ENCODE measurements around the gene ADGRB3.
A peak's percentile ranks its signal among the peaks of the same experiment; 100 is the strongest.

Gene ADGRB3

DNA sequence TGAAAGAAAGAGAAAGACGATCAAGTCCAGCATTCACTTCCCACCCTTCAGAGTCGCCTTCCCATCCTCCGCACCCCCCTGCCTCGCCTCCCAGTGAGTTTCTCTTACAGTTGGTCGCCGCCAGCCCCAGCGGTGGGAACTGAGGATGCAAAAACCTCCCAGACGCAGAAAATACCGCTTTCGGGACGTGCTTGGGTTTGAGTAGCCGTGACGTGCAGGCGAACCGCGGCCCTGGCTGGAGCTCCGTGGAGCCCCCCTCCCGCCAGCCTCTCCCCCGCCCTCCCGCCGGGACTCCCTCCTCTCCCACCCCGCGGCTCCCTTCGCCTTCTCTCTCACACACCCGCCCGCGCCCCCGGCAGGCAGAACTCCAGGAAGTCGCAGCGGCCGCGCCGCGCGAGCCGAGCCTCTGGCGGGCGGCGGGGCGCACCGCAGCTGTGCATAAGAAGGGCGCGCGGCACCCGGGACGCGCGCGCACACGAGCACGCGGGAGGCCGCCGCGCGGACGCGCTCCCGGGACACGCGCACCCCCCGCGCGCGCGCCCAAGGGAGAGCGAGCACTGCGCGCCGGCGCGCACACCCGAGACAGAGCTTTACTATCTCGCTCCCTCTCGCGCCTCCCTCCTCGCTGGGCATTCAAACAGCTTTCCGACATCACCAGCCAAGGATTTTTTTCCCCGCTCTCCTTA, at the start of gene ADGRB3:
ADGRB3 (plus strand) TSS at position 557 of the 686 bp plus-strand sequence. CDS start 3,394 bp downstream, outside the sequence.
- peak in 1 of 2 donors; percentile 11 for DNase-seq (ENCODE audit: low read depth in 2 of 2)

DNA sequence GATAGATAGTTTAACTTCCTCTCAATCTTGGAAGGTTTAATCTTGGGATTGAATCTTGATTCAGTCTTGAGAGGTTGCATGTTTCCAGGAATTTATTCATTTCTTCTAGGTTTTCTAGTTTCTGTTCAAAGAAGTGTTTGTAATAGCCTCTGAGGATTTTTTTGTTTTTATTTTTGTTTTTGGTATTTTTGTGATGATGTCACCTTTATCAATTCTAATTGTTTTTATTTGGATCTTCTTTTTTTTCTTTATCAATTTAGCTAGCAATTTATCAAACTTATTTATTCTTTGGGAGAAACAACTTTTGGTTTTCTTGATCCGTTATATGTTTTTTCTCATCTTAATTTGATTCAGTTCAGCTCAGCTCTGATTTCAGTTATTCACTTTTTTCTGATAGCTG, 41.5 kb upstream of the ADGRB3 start:
- no peak for DNase-seq (ENCODE audit: low read depth in 2 of 2)

DNA sequence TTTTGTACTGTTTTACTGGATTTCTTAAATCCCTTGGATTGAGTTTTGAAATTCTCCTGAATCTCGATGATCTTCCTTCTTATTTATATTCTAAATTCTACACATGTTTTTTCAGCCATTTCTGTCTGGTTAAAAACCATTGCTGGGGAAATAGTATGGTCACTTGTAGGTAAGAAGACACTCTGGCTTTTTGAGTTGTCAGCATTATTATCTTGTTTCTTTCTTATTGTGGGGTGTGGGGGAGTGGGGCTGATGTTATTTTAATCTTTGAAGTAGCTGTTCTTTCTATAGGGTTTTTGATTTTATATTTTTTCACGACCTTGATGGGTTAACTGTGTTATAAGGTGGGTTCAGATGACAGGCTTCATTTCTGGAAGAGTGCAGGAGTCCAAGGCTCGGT, 37.4 kb upstream of the ADGRB3 start:
- no peak for DNase-seq (ENCODE audit: low read depth in 2 of 2)

DNA sequence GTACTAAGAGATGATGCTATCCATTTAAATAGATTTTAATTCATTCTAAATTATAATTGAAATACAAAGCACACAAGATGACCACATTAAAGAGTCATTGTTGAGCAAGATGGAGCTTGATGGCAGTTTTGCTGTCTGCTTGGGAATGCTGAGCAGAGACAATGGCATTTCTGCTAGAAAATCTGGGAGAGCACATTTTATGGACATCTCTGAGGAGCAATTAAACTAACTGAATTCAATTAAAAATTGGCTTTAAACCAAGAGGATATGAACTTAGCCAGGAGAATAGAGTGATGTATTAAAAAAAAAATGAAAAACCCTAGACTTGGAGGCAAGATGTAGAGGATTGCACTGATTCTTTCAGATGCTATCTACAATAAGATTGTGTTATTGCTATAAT, 19.1 kb upstream of the ADGRB3 start:
- no peak for DNase-seq (ENCODE audit: low read depth in 2 of 2)

DNA sequence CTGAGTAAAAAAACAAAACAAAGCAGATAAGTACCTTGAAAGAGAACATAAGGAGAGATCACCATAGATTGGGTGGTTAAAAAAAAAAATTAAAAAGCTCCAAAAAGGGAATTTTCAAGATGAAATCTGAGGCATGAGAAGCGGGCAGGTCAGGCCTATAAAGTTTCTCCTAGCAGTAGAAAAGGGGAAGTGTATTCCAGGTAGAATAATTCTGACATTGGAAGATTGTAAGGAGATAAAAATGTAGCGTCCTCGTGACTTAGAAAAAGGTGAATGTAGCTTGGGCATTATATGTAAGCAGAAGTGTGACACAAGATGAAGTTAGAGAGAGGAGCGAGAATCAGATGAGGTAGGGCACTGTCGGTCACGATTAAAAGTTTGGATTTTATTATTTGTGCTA, 9.1 kb upstream of the ADGRB3 start:
- DNase-seq (ENCODE audit: low read depth in 2 of 2): no peak

DNA sequence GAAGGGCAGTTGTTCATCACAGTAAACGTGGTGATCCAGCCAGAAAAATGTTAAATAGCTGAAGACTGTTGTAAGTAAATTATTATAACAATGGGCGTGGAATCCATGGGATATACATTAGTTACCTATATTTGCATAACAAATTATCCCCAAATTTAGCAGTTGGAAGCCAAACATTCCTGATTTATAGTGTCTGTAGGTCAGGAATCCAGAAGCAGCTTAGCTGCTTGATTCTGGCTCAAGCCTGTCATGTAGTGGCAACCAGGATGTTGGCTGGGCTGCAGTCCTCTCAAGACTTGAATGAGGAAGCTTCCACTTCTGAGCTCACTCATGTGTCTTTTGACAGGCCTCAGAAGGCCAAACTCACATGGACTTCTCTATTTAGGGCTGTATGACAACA, 6.9 kb upstream of the ADGRB3 start:
- no peak for DNase-seq (ENCODE audit: low read depth in 2 of 2)

DNA sequence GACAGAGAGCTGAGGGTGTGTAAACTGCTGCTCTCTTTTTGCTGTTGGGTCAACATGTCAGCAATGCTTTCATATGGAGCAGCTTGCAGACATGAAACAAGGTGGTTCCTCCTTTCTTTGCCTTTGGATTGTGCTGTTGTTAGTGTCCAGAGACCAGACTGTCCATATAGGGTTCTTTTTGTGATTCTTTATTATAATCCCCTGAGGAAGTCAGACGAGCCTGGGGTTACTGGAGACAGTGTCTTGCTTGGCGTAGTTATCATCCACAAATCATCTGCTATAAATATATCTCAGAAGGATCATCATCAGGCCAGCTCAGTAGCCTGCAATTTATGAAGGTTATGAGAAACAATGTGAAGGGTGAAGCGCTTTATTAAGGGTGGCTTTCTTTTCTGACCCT, 2.3 kb upstream of the ADGRB3 start:
- DNase-seq (ENCODE audit: low read depth in 2 of 2): no peak

DNA sequence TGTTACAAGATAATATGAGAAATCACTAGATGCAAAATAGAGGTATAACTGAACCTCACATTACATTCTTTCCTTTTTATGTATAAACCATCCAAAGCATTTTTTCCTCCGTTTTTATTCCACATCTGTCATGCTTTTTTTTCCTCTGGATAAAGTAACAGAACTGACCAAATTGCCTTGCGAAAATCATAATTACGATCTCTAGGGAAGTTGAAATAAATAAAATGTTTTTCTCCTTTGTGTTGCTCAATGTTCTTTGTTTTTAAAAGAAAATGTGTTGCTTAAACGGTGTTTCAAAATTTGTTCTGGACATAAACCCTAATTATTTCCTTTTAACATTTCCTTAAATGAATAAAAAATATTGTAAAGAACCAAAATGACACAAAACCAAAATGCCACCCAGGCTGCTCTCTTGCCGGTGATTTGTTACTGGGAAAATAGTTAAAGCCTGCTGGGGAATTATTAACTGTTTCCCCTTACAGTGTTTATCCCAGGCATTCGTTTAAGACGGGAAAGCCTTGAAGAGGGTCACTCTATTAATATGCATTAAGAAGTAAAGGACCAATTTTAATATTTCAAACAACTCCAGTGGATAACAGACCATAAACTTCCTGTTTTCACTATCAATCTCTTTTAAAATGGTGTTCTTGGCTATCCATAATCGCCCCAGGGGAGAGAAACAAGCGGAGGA, 1.7 kb upstream of the ADGRB3 start:
- no peak for DNase-seq (ENCODE audit: low read depth in 2 of 2)

DNA sequence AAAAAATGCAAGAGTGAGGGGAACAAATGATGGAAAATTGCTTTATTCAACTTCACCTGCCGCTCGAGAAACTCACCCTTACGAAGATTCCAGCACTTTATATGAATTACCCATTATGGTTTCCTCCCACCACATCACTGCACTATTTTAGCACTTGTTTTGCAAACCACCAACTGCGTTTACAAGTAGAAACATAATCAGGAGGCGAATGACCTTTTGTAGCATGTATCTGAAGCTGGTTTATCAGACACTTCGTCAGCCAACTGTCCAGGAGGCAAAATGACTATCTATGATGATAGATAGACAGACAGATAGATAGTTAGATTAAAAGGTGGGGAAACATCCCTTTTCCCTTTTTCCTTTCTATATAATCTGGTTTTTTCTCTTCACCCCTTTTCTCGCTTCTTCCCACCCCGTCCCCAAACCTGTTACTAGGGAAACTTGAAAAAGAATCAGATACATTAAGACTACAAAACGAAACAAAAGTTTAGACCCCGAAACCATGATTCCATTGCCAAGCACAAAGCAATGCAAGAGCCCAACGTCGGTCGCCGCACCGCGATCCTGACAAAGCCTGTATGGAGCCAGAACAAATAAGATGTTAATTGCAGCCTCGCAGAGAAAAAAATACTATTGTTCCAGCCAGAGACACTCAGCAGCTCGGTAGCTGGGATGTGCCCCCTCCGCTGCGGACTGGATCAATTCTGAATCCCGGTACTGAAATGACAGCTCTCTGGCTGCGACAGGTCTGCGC, 933 bp upstream of the ADGRB3 start:
- no peak for DNase-seq (ENCODE audit: low read depth in 2 of 2)

DNA sequence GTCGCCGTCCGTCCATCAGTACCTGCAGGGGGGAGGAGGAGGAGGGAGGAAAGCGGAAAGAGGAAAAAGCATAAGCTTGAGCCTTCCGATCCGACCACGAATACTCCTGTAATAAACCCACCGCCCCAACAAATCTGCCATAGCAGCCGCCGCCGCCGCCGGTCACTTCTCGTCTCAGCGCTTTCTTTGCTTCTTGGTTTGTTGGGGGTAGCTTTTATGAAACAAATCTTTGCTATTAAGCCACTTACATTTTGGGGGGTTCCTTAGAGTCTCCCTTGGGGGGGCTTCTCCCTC, 277 bp downstream of the ADGRB3 start:
- DNase-seq (ENCODE audit: low read depth in 2 of 2): no peak

DNA sequence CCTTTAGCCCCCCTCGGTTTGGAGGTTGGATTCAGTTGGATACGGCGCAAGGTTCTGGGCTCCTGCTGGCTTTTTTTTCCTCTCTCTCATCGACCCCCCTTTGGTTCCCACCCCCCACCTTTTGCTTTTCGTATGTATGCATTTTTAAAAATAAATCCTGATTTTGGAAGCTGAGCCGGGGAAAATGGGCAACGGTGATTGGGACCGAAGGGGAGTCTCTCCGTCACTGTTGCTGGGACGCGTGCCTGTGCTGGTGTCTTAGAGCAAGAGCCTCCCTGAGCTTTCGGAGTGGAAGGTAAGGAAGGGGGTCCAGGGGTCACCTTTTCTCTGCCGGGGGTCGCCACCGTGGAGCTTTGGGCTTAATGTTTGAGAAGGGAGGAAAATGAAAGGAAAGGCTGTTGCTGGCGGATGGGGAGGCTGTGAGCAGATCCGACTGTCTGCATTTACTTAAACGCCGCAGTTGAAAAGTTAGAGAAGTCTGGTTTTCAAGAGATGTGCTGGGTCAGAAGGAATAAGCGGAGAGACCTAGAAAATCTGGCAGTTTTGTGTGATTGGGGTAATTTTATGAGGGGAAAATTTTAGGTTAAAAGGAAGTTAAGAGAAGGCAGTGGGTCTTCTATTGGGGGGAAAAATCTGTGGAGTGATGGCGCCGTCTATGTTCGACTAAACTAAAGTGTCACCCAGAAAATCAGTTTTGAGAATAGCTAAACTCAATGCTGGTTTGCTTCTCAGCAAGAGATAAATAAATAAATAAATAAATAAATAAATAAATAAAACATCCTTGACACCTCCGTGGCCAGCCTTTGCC, 828 bp downstream of the ADGRB3 start:
- no peak for DNase-seq (ENCODE audit: low read depth in 2 of 2)

DNA sequence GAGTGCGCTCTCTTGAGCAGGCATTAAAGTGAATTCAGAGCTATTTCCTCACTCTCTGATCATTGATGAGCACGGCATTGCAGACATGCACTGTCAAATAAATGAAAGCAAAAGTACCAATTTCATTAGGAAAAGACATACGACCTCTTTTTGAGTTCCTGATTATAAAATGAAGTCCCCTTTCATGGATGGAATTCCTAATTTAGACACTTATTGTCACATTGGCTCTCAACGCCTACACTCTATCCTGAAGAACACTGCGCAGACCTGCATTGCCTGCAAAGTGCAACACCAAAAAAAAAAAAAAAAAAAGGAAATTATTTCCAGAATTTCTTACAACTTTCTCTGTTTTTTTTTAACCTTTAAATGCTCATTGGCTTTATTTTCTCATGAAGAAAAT, 1.6 kb downstream of the ADGRB3 start:
- no peak for DNase-seq (ENCODE audit: low read depth in 2 of 2)

DNA sequence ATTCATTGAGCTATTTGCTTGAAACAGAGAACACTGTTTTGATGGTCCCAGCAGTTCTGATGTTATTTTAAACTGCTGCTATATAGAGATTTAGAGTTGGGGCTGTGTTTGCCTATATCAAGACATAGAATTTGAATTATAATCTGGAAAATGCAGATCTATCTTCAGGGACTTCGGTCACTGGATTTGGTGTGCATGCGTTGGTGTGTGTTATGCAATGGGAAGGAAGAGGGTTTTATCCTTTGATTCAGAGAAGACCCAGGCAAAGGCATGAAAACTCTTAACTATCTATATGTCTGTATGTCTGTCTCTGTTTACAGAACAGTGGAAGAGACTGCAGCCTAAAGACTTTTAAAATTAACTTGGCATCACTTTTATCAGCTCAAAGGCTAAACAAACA, 2.0 kb downstream of the ADGRB3 start:
- DNase-seq (ENCODE audit: low read depth in 2 of 2): no peak

DNA sequence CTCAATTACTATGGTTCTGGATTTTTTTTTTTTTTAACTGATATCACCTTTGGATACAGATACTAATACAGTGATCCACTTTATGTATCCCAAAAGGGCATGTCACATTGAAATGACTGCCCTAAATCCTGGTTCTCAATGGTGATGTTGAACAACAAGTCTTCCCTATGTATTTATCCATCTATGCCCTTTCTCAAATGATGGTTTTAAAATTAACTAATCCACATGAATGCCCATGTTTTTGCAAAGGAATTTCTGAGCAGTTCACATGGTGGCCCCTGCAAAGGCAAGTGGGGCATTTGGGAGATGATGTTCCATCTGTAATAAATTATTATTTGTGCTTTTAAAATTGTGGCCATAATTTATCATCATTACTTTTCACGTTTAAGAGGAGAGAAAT, 2.7 kb downstream of the ADGRB3 start:
- no peak for DNase-seq (ENCODE audit: low read depth in 2 of 2)

DNA sequence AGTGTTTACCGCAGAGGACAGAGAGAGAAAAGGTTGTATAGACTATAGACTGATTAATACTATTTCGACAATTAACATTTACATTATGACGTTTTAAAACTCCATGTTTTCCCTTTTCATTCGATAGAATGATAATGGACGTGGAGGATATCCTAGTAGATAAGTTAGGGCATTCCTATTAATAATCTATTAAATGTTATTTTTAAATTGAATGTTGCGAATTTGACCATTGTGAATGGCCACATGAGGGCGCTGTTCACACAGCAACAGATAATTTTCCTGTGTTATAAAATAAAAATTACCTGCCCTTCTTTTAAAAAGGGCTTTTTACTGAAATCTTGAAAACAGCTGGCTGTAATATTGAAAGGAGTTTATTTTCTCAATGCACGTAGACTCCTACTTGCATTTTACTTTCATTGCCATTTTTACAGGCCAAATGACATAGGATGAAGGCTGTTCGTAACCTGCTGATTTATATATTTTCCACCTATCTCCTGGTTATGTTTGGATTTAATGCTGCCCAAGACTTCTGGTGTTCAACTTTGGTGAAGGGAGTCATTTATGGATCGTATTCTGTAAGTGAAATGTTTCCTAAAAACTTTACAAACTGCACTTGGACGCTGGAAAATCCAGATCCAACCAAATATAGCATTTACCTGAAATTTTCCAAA, 3.3 kb downstream of the ADGRB3 start:
- DNase-seq (ENCODE audit: low read depth in 2 of 2): peak in 1 of 2 donors; percentile 1

DNA sequence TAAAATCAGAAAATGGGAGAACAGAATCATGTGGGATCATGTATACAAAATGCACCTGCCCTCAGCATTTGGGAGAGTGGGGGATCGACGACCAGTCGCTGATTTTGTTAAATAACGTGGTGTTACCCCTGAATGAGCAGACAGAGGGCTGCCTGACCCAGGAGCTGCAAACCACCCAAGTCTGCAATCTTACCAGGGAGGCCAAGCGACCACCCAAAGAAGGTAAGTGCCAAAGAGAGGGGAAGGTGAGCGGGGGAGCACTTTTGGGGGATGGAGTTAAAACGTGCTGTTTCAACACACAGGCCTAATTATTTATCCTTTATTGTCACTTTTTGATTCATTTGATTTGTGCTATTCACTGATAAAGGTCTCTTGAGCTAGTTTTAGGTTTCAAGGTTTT, 4.1 kb downstream of the ADGRB3 start:
- DNase-seq (ENCODE audit: low read depth in 2 of 2): no peak

DNA sequence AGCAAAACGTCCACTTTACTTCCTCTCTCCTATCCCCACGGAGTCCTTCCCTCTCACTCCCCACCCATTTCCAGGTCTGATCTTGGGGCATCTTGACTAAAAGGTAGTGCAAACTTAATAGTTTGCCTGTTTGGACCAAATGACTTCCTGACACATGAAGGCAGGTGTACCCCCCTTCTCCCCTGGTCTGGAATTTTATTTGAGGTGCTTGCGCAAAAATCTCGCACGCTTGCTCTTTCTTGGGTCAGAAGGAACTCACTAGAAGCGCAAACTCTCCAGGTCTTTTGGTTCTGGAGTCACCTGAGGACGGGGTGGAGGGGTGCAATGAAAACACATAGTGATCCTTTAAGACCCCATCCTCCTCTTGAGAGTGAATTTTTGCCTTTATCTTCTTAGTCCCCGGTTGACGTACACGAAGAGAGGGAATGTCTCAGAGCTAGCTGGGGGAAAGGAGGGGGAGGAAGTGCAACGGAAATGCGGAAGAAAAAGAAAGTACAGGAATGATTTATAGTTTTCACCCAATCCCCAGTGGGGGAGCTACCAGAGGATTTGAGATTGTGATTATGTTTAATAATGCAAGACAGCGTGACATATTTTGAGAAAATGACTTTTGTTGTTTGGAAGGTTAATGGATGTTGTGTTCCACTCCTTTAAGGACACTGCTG, 4.9 kb downstream of the ADGRB3 start:
- no peak for DNase-seq (ENCODE audit: low read depth in 2 of 2)

DNA sequence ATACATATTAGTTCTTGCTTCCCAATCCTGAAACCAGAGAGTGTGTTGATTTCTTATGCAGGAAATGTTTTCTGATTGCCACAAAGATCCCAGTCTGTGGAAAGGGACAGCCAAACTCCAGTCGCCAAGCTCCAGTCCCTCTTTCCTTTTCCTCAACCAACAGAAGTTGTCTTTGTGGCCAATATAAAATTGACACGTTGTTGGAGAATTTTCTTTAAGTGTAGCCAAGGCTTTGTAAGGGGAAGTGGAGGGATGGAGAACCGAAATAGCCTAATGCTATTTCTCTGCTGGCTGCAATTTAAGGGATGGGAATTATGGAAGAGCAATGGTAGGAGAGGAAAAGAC, 5.4 kb downstream of the ADGRB3 start:
- no peak for DNase-seq (ENCODE audit: low read depth in 2 of 2)

DNA sequence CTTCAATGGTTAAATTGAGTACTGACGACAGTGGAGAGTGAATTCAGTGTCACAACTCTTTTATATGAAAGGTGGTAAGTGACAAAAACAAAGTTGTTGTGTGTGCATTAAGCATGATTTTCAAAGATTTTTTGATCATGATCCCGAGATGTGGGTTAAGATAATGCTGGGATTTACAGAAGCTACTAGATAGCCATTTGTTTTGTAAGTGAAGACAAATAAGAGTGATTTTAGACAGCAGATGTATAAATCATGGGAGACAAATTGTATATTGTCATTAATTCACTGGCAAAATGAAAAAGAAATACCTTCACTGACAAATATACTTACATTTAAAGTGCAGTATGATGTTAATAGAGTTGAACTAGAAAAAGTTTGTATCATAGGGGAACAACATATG, 6.1 kb downstream of the ADGRB3 start:
- DNase-seq (ENCODE audit: low read depth in 2 of 2): no peak

DNA sequence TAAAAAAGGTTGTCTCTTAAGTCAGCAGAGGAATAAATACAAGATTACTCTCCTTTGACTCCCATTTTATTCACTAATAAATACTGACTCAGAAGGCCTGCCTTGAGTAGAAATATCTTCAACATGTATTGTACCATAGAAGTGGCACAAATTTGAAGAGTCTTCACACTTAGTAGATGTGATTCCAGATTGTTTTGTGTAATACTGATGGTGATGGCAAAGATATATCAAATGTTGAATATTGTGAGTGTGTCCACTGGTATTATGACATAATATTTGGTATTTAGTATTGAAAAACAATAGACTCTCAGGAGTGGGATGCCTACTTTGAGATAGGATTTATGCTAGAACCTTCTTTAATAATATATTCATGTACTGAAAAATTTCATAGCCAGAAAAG, 7.0 kb downstream of the ADGRB3 start:
- DNase-seq (ENCODE audit: low read depth in 2 of 2): no peak

DNA sequence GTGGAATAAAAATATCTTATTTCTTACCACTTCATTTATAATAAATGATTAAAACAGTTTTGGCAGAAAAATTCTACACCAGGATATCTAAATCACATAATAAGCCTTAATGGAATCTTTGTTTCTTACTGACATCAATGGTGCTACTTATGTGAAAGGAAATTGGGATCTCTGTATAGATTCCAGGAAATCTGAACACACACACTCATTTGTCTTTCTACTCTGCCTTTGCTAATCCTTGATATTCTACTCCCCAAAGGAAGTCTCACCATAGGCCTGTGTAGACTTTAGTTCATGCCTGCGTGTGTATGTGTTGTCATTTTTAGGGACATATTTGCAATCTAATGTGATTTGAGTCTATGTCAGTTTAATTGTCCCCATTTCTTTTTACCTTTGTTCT, 7.9 kb downstream of the ADGRB3 start:
- DNase-seq (ENCODE audit: low read depth in 2 of 2): no peak

Data from stimulated activated CD4-positive, alpha-beta T cell treated with anti-CD3 and anti-CD28 coated beads, Interleukin-4, amount 100 ng/mL, for 48 hours (primary cell).